Thoracic aorta (tissue), 2 donors: ENCODE data around the gene GINS1. TPM values are rescaled to one million over a fixed set of nuclear protein-coding genes. Genes with fewer than 3 reads are reported as not detected.
A peak's percentile ranks its signal among the peaks of the same experiment; 100 is the strongest.

Experiments used
- ATAC-seq: fragments of 150-250 bp; one replicate; pipeline ENCODE4 v1.8.0; 2017; ENCODE audit warnings: low read depth; ENCODE audit not compliant: insufficient number of reproducible peaks, low FRiP score
- DNase-seq: peaks from one replicate; pipeline ENCODE4 v3.0.0-alpha.2; 2020; ENCODE audit warnings: low spot score
- H3K27ac ChIP-seq, 2 donors: fragments of 200-600 bp; sonication (generic); 1 replicate in 1 of 2; 2 replicates in 1 of 2; pipeline ENCODE4 v1.5.1; 2016; ENCODE audit warnings: mild to moderate bottlenecking in 2 of 2, moderate library complexity in 2 of 2
- H3K27me3 ChIP-seq: fragments of 200-600 bp; sonication (generic); replicated peaks from 2 replicates; pipeline ENCODE4 v1.6.0; 2016; ENCODE audit warnings: mild to moderate bottlenecking; ENCODE audit not compliant: insufficient read depth
- H3K36me3 ChIP-seq: fragments of 200-600 bp; sonication (generic); one replicate; pipeline ENCODE4 v1.5.1; 2016
- H3K4me1 ChIP-seq, 2 donors: fragments of 200-600 bp; sonication (generic); 1 replicate in 1 of 2; 2 replicates in 1 of 2; pipeline versions ENCODE4 v1.5.1 to v1.6.0; 2016; ENCODE audit warnings: low read depth in 2 of 2, mild to moderate bottlenecking in 1 of 2; ENCODE audit not compliant: control insufficient read depth in 1 of 2
- H3K4me3 ChIP-seq: fragments of 200-600 bp; sonication (generic); 2 replicates; pipeline ENCODE4 v1.5.1; 2016; ENCODE audit warnings: mild to moderate bottlenecking
- H3K9me3 ChIP-seq: fragments of 200-600 bp; sonication (generic); 2 replicates; pipeline ENCODE4 v1.5.1; 2016
- CTCF ChIP-seq: fragments of 200-600 bp; sonication (generic); IDR thresholded peaks from one replicate; pipeline ENCODE4 v1.5.1; 2019; ENCODE audit warnings: antibody characterized with exemption
- total RNA-seq, 2 donors: library from RNA; depleted of rRNA; stranded (reverse); fragments of >200 nt; gene quantifications; one replicate each; pipeline versions ENCODE4 v1.1.0 to v1.2.3, GENCODE V29; 2016

Gene GINS1
- under 1 TPM in 1 of 2 donors, not detected in 1; 0.41 TPM for total RNA-seq

- H3K27ac ChIP-seq = peak within 1 kb of the TSS; percentile 6 to 56
- H3K36me3 ChIP-seq = no peaks in the 10 kb centered on the region
- no peaks in the 10 kb centered on the region for H3K27me3 ChIP-seq
- DNase-seq = peak; percentile 29
- H3K4me1 ChIP-seq = peaks cover 6 to 13% of the 10 kb centered on the region in 2 donors
- H3K9me3 ChIP-seq = peaks cover 10% of the 10 kb centered on the region
- no peak for TF ChIP-seq CTCF
- no peak for ATAC-seq
- peak within 1 kb of the TSS; percentile 93 for H3K4me3 ChIP-seq
These were observed at the start of gene GINS1 for GRCh38 chr20:25407311-25408169. TSS of gene GINS1 (plus strand) at chr20:25407673. CDS start at chr20:25407821, 148 bp downstream.

GRCh38 chr20:25360631-25361286 lies 46.7 kb upstream of the GINS1 start:
- DNase-seq = no peak
- ATAC-seq = no peak
- TF ChIP-seq CTCF = no peak

GRCh38 chr20:25361287-25361683 lies 46.2 kb upstream of the GINS1 start:
- H3K27ac ChIP-seq = no peak overlapping the region
- TF ChIP-seq CTCF = no peak

More at GRCh38 chr20:25360631-25361286, 46.7 kb upstream of the GINS1 start:
- no peak overlapping the region for H3K27ac ChIP-seq
- no peaks in the 10 kb centered on the region for H3K27me3 ChIP-seq
- no peaks in the 10 kb centered on the region for H3K36me3 ChIP-seq
- H3K4me1 ChIP-seq = no peaks in the 10 kb centered on the region
- peak overlapping the region; percentile 24 for H3K4me3 ChIP-seq
- no peaks in the 10 kb centered on the region for H3K9me3 ChIP-seq

GRCh38 chr20:25364180-25364788 lies 43.2 kb upstream of the GINS1 start:
- H3K4me3 ChIP-seq = no peak overlapping the region
- no peaks in the 10 kb centered on the region for H3K4me1 ChIP-seq

More at GRCh38 chr20:25361287-25361683, 46.2 kb upstream of the GINS1 start:
- H3K4me1 ChIP-seq = no peaks in the 10 kb centered on the region
- no peaks in the 10 kb centered on the region for H3K9me3 ChIP-seq
- H3K27me3 ChIP-seq = no peaks in the 10 kb centered on the region
- DNase-seq (no peak), ATAC-seq (no peak)
- no peak overlapping the region for H3K4me3 ChIP-seq
- no peaks in the 10 kb centered on the region for H3K36me3 ChIP-seq

More at GRCh38 chr20:25364180-25364788, 43.2 kb upstream of the GINS1 start:
- no peak overlapping the region for H3K27ac ChIP-seq
- ATAC-seq = no peak
- H3K27me3 ChIP-seq = no peaks in the 10 kb centered on the region
- no peaks in the 10 kb centered on the region for H3K9me3 ChIP-seq
- no peak for DNase-seq
- H3K36me3 ChIP-seq = no peaks in the 10 kb centered on the region
- TF ChIP-seq CTCF = no peak
